Measurements from ENCODE around the gene DNTT. TPM values are rescaled to one million over a fixed set of nuclear protein-coding genes. Genes with fewer than 3 reads are reported as not detected.

DNTT gene
- polyA plus RNA-seq, 1 donor from 2014 or later = not detected

- H2AFZ ChIP-seq (ENCODE audit: low read depth, low read length) = no peak overlapping the region
- H3K27me3 ChIP-seq (ENCODE audit: insufficient read depth, low read depth, low read length) = no peaks in the 10 kb centered on the region
- TF ChIP-seq EZH2 (IDR thresholded peaks at IDR 0.05; ENCODE audit: borderline replicate concordance, insufficient read depth, low read length, poor library complexity, severe bottlenecking) (no peak), MXI1 (conservative IDR thresholded peaks at IDR 0.05; ENCODE audit: poor library complexity, severe bottlenecking) (no peak), EP300 (conservative IDR thresholded peaks at IDR 0.05; ENCODE audit: poor library complexity, severe bottlenecking) (no peak), REST (IDR thresholded peaks at IDR 0.05; ENCODE audit: borderline replicate concordance) (no peak), CTCF (IDR thresholded peaks at IDR 0.05; ENCODE audit: poor library complexity, severe bottlenecking) (no peak), SMC3 (conservative IDR thresholded peaks at IDR 0.05; ENCODE audit: poor library complexity) (no peak), RAD21 (conservative IDR thresholded peaks at IDR 0.05) (no peak), TAF1 (IDR thresholded peaks at IDR 0.05; ENCODE audit: low read depth) (no peak), POLR2AphosphoS5 (IDR thresholded peaks at IDR 0.05) (no peak)
- no peaks in the 10 kb centered on the region for H3F3A ChIP-seq (ENCODE audit: insufficient read depth, low read length, poor library complexity, severe bottlenecking)
- no peak overlapping the region for H3K4me3 ChIP-seq (ENCODE audit: low read length)
- no peaks in the 10 kb centered on the region for H3K9me2 ChIP-seq (ENCODE audit: insufficient read depth, low read length)
- no peaks in the 10 kb centered on the region for H4K20me1 ChIP-seq (ENCODE audit: insufficient read depth)
- H3K4me2 ChIP-seq (ENCODE audit: low read length) = no peak overlapping the region
- H3K9me3 ChIP-seq (ENCODE audit: low read length) = no peaks in the 10 kb centered on the region
- no peaks in the 10 kb centered on the region for H3K79me2 ChIP-seq (replicated peaks; ENCODE audit: insufficient read depth, low read length)
- no peaks in the 10 kb centered on the region for H3K36me3 ChIP-seq (ENCODE audit: insufficient read depth, low read length)
- H3K27ac ChIP-seq (ENCODE audit: low read length) = no peak overlapping the region
- no peak overlapping the region for H3K9ac ChIP-seq (ENCODE audit: low read length)
Observed at GRCh38 chr10:96360766-96361165, 56.5 kb downstream of the DNTT start.

GRCh38 chr10:96365571-96365970 lies 61.3 kb downstream of the DNTT start:
- Histone ChIP-seq H3K9me3 (ENCODE audit: low read length) (no peaks in the 10 kb centered on the region), H3K27ac (ENCODE audit: low read length) (no peak overlapping the region), H2AFZ (ENCODE audit: low read depth, low read length) (no peak overlapping the region), H3K27me3 (ENCODE audit: insufficient read depth, low read depth, low read length) (no peaks in the 10 kb centered on the region), H3K4me2 (ENCODE audit: low read length) (no peak overlapping the region), H3K9me2 (ENCODE audit: insufficient read depth, low read length) (no peaks in the 10 kb centered on the region), H3K4me3 (ENCODE audit: low read length) (no peak overlapping the region), H4K20me1 (ENCODE audit: insufficient read depth) (no peaks in the 10 kb centered on the region), H3K9ac (ENCODE audit: low read length) (no peak overlapping the region), H3K36me3 (ENCODE audit: insufficient read depth, low read length) (no peaks in the 10 kb centered on the region), H3F3A (ENCODE audit: insufficient read depth, low read length, poor library complexity, severe bottlenecking) (no peaks in the 10 kb centered on the region), H3K79me2 (replicated peaks; ENCODE audit: insufficient read depth, low read length) (no peaks in the 10 kb centered on the region)
- TF ChIP-seq POLR2AphosphoS5 (IDR thresholded peaks at IDR 0.05) (no peak), TAF1 (IDR thresholded peaks at IDR 0.05; ENCODE audit: low read depth) (no peak), MXI1 (conservative IDR thresholded peaks at IDR 0.05; ENCODE audit: poor library complexity, severe bottlenecking) (no peak), REST (IDR thresholded peaks at IDR 0.05; ENCODE audit: borderline replicate concordance) (no peak), EZH2 (IDR thresholded peaks at IDR 0.05; ENCODE audit: borderline replicate concordance, insufficient read depth, low read length, poor library complexity, severe bottlenecking) (no peak)
